ES-I3 (cell line): ENCODE data around the gene PRRX2.
"Not testable (repeated sequence)": the region's sequence is repeated elsewhere in the genome, so short reads cannot be mapped to it uniquely, and the experiment has no call there.

Experiments
- H3K36me3 ChIP-seq: 2 replicates; pipeline ENCODE4 v1.6.1; 2013; ENCODE audit warnings: mild to moderate bottlenecking, low read length, control low read depth, moderate library complexity; ENCODE audit not compliant: insufficient read depth
- H3K4me1 ChIP-seq: 2 replicates; pipeline ENCODE4 v1.6.1; 2013; ENCODE audit warnings: mild to moderate bottlenecking, control low read depth, low read length; ENCODE audit not compliant: insufficient read depth
- H3K9ac ChIP-seq: 2 replicates; pipeline ENCODE4 v1.6.1; 2013; ENCODE audit warnings: low read depth, mild to moderate bottlenecking, low read length, moderate library complexity
- H3K9me3 ChIP-seq: 2 replicates; pipeline ENCODE4 v1.6.1; 2013; ENCODE audit warnings: mild to moderate bottlenecking, low read length, moderate library complexity; ENCODE audit not compliant: control insufficient read depth, insufficient read depth

The PRRX2 gene

GRCh38 chr9:129757045-129757444, 91.6 kb downstream of the PRRX2 start:
- Histone ChIP-seq H3K36me3 (no peaks in the 10 kb centered on the region), H3K9ac (no peak overlapping the region), H3K4me1 (peaks cover 18% of the 10 kb centered on the region; the same call in 1 of the 2 replicates), H3K9me3 (no peaks in the 10 kb centered on the region)

- Histone ChIP-seq H3K9ac (no peak overlapping the region), H3K9me3 (no peaks in the 10 kb centered on the region), H3K36me3 (no peaks in the 10 kb centered on the region), H3K4me1 (peaks cover 8% of the 10 kb centered on the region; the same call in 1 of the 2 replicates)
Measured at GRCh38 chr9:129759319-129759718, 93.9 kb downstream of the PRRX2 start.

- no peaks in the 10 kb centered on the region for H3K9me3 ChIP-seq
- H3K4me1 ChIP-seq: peaks cover 8% of the 10 kb centered on the region; the same call in 1 of the 2 replicates
- H3K9ac ChIP-seq: no peak overlapping the region
- no peaks in the 10 kb centered on the region for H3K36me3 ChIP-seq
Measured at GRCh38 chr9:129759804-129760502, 94.5 kb downstream of the PRRX2 start.

GRCh38 chr9:129760784-129761183, 95.3 kb downstream of the PRRX2 start:
- H3K9me3 ChIP-seq, H3K36me3 ChIP-seq, H3K4me1 ChIP-seq, H3K9ac ChIP-seq: not testable (repeated sequence)

GRCh38 chr9:129761293-129761900, 96.0 kb downstream of the PRRX2 start:
- Histone ChIP-seq H3K4me1 (peaks cover 8% of the 10 kb centered on the region; the same call in 1 of the 2 replicates), H3K36me3 (no peaks in the 10 kb centered on the region), H3K9ac (no peak overlapping the region), H3K9me3 (no peaks in the 10 kb centered on the region)

- no peaks in the 10 kb centered on the region for H3K36me3 ChIP-seq
- H3K9ac ChIP-seq: no peak overlapping the region
- no peaks in the 10 kb centered on the region for H3K9me3 ChIP-seq
- H3K4me1 ChIP-seq: peaks cover 8% of the 10 kb centered on the region; the same call in 1 of the 2 replicates
Measured at GRCh38 chr9:129761901-129762369, 96.5 kb downstream of the PRRX2 start.

- not testable (repeated sequence) for H3K9me3 ChIP-seq, H3K9ac ChIP-seq, H3K4me1 ChIP-seq, H3K36me3 ChIP-seq
Measured at GRCh38 chr9:129762370-129762984, 97.0 kb downstream of the PRRX2 start.

GRCh38 chr9:129762985-129763926, 97.8 kb downstream of the PRRX2 start:
- Histone ChIP-seq H3K9me3 (no peaks in the 10 kb centered on the region), H3K9ac (no peak overlapping the region), H3K4me1 (peaks cover 8% of the 10 kb centered on the region; the same call in 1 of the 2 replicates), H3K36me3 (no peaks in the 10 kb centered on the region)

- Histone ChIP-seq H3K4me1 (peaks cover 8% of the 10 kb centered on the region; the same call in 1 of the 2 replicates), H3K9ac (no peak overlapping the region), H3K36me3 (no peaks in the 10 kb centered on the region), H3K9me3 (no peaks in the 10 kb centered on the region)
Measured at GRCh38 chr9:129765764-129766317, 100.4 kb downstream of the PRRX2 start.

GRCh38 chr9:129768486-129768885, 103.0 kb downstream of the PRRX2 start:
- H3K9me3 ChIP-seq: no peaks in the 10 kb centered on the region
- H3K4me1 ChIP-seq: no peaks in the 10 kb centered on the region
- no peaks in the 10 kb centered on the region for H3K36me3 ChIP-seq
- no peak overlapping the region for H3K9ac ChIP-seq

GRCh38 chr9:129769669-129770068, 104.2 kb downstream of the PRRX2 start:
- no peak overlapping the region for H3K9ac ChIP-seq
- H3K4me1 ChIP-seq: no peaks in the 10 kb centered on the region
- no peaks in the 10 kb centered on the region for H3K36me3 ChIP-seq

GRCh38 chr9:129770741-129771140, 105.3 kb downstream of the PRRX2 start:
- no peaks in the 10 kb centered on the region for H3K9me3 ChIP-seq
- H3K9ac ChIP-seq: no peak overlapping the region
- H3K4me1 ChIP-seq: no peaks in the 10 kb centered on the region

More at GRCh38 chr9:129769669-129770068, 104.2 kb downstream of the PRRX2 start:
- H3K9me3 ChIP-seq: no peaks in the 10 kb centered on the region

More at GRCh38 chr9:129770741-129771140, 105.3 kb downstream of the PRRX2 start:
- H3K36me3 ChIP-seq: no peaks in the 10 kb centered on the region
